HG02759 (cell line): ENCODE results near the gene NPIPB8.
"Not testable (repeated sequence)": the region's sequence is repeated elsewhere in the genome, so short reads cannot be mapped to it uniquely, and the experiment has no call there.

Source experiments
- ATAC-seq: cut with Tn5 transposase; IDR thresholded peaks from one replicate; pipeline ENCODE4 v1.9.1; 2021; ENCODE audit warnings: mild to moderate bottlenecking, moderate library complexity; ENCODE audit not compliant: unreplicated experiment

NPIPB8 gene

DNA sequence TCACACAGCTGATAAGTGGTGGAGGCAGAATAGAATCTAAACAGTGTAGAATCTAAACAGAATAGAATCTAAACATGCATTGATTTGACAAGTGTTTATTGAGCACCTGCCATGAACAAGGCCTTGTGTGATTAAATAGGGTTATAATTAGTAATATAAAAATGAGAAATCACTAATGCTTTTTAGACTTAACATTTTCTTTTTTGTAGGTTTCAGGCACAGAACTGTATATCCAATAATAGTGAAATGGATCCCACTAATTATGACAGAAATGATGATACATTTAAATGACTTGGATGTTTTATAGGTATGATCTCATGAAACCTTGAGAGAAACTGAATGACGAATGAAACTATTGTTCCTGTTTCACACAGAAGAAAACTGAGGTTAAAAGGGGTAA, at the start of gene NPIPB8:
TSS of gene NPIPB8 (plus strand) at position 301 of the 400 bp plus-strand sequence. CDS start 296 bp downstream, outside the sequence.
- not testable (repeated sequence) for ATAC-seq

DNA sequence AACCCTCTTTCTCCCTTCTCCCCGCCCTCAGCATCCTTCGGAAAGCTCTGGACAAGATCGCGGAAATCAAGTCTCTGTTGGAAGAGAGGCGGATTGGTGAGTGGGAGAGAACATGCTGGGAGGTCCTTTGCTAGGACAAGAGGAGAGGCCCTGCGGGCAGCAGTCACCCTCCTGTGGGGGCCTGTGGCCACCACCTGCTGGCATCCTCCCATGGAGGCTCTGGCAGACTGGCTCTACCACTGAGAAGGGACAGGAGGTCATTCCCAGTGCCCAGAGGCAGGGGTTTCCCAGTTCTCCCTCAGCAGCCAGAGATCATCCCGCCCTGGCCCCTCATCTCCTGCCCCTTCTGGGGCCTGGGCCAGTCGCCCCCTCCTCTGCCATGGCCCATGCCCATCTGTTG, 48.8 kb upstream of the NPIPB8 start:
- no peak for ATAC-seq

DNA sequence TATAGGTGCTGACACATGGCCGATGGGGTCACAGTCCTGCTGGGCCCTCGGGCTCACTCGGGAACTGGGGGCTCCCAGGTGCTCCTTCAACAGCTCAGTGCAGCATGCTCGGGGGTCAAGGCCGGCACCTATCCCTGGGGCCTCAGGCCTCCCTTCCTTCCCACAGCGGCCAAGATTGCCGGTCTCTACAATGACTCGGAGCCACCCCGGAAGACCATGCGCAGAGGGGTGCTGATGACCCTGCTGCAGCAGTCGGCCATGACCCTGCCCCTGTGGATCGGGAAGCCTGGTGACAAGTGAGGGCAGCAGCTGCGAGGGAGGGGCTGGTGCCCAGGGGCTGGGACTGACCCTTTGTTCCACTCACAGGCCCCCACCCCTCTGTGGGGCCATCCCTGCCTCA, 47.9 kb upstream of the NPIPB8 start:
- no peak for ATAC-seq

DNA sequence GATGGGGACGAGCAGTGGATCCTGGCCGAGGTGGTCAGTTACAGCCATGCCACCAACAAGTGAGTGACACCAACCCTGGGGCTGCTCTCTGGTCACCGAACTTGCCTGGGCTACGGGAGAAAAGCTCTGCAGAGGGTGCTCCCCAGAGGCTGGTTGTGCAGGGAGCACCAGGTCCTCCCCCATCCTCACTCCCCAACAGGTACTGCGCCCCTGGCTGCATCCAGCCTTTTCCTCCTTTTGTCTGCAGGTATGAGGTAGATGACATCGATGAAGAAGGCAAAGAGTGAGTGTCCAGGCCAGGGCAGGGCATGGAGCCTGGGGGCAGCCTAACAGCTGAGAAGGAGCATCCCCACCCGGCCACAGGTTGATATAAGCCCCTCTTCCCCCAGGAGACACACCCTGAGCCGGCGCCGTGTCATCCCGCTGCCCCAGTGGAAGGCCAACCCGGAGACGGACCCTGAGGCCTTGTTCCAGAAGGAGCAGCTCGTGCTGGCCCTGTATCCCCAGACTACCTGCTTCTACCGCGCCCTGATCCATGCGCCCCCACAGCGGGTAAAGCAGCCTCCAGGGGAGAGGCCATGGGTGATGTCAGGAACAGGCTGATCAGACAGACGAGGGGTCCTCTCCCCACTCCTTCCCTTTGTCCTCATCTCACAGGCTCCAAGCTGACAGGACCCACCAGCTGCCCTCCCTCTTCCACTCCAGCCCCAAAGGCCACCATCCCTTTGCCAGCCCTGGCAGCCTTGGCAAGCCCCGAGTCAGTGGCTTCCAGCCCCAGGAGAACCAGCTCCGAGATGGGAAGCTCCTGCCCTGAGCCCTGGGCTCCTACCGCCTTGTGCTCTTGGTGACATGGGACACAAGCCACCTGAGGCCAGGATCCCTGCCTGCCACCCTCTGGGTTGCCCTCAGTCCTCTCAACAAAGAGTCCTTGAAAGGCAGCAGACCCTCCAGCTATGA, 47.2 kb upstream of the NPIPB8 start:
- ATAC-seq, result no peak

DNA sequence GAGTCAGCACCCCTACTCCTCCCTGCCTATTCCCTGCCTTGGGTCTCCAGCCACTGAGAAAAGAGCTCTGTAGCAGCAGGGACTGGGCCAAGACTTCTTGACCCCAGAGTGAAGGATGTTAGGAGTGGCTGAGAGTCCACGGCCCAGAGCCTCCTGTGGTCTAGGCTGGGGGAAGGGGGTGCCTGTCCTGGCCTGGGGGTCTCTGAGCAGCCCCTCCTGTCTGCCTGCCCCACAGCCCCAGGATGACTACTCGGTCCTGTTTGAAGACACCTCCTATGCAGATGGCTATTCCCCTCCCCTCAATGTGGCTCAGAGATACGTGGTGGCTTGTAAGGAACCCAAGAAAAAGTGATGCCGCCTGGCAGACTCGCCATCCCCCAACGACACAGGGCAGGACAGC, 46.5 kb upstream of the NPIPB8 start:
- no peak for ATAC-seq

DNA sequence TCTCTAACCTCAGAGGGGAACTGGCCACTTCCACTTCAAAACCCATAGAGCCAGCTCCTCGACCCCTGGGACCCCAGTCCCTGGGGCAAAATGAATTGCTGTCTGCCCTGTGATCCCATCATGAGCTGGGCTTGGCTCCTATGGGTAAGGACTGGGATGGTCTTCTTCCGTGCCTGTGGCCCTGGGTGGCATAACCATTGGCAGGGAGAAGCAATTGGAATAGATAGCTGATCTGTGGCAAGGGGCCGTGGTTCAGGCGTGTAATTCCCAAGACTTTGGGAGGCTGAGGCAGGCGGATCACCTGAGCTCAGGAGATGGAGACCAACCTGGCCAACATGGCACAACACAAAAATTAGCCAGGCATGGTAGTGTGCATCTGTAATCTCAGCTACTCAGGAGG, 45.4 kb upstream of the NPIPB8 start:
- ATAC-seq, result no peak

DNA sequence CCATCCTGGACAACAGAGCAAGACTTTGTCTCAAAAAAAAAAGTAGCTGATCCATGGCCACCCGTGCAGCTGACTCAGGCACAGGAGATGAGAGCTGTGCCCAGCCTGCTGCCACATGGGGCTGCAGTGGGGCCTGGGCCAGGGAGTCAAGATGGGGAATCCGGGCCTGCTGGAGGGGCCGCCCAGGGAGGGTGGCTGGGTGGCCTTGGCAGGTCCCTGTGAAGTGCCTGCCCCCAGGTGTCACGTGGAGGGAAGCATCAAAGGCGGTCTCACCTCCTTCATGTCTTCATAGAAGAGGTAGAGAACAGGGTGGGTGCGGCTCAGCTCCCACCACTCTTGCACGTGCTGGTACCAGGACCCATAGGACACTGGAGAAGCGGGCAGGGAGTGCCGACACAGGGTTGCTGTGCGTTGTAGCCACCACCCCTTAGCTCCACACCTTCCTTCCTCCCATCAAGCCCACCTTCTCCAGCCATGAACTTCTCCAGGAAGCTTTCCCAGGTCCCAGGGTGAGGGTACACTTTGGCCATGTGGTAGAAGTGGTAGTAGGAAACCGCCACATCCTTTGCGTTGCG, 44.8 kb upstream of the NPIPB8 start:
- ATAC-seq, result no peak

DNA sequence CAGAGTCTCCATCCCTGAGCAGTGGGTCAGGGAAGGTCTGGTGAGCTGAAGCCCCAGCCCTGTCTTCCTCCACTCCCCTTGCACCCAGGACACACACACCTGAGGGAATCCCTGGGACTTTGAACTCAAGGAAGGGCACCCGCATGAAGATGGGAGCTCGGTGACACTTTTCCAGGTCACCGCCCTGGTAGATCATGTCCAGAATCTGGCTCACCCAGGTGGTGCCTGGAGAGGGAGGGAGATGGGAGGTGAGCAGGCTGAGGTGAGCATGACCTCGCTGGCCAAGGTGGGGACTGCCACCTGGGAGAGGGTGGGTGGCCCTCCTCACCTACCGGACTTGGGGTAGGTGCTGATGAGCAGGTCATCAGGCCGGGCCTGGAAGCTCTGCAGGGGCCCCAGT, 42.4 kb upstream of the NPIPB8 start:
- ATAC-seq, result not testable (repeated sequence)

DNA sequence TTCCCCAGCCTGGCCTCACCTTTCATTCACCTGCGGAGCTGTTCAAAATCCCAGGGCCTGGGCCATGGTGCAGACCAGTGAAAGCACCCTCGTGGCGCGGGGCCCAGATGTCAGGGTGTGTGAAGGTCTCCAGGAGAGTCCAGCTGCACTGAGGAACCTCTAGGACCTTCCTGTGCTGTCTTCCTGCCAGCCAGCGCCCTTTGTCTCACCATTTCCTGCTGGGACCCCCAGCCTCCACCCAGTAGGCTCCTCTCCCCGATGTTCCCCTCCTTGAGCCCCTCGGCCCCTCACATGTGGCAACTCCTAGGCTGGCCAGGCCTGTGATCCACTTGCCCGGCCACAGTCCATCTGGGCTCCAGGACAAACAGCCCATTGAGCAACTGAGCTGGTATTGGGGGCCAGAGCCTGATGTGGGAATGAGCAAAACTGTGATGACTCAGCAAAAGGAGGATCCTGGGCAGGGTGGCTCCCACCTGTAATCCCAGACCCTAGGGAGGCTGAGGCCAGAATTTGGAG, 41.7 kb upstream of the NPIPB8 start:
- ATAC-seq, result no peak

DNA sequence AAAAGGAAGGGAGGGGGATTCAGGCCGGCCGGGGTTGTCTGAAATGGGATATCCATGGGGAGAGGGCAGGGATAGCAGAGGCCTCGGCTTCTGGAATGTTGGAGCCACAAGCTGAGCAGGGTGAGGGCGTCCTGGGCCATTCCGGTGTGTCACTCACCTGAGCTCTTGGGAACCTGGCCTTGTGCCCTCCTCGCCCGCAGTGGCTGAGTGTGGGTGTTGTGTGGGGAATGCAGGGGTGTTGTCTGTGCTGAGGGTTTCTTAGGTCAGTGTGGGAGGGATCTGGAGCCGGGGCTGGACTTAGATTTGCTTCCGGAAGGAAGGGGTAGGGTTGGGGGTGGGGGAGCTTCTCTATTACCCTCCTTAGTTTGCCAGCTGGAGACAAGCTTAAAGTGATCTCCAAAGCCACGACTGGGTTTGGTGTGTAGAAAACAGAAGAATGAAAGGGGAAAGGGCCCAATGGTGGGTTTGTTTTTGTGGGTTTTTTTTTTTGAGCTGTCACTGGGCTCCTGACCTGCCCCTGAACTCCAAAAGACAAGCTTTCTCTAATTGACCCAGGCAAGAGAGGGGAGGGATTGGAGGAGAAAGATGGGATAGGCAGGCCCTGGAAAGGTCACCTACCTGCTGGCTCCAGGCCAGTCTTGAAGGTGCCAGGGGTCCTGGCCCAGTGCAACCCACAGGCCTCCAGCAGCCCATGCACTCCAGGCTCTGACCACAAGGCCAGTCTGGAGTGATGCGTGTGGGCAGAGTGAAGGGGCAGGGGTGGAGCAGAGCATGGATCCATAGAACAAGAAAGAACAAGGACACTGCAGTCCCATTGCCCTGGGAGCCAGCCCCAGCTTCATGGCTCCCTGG, 40.8 kb upstream of the NPIPB8 start, which contains the start of gene SULT1A2:
TSS of gene SULT1A2 (minus strand) at position 211 of the 852 bp plus-strand sequence. CDS start 1,120 bp downstream, outside the sequence.
- no peak for ATAC-seq

DNA sequence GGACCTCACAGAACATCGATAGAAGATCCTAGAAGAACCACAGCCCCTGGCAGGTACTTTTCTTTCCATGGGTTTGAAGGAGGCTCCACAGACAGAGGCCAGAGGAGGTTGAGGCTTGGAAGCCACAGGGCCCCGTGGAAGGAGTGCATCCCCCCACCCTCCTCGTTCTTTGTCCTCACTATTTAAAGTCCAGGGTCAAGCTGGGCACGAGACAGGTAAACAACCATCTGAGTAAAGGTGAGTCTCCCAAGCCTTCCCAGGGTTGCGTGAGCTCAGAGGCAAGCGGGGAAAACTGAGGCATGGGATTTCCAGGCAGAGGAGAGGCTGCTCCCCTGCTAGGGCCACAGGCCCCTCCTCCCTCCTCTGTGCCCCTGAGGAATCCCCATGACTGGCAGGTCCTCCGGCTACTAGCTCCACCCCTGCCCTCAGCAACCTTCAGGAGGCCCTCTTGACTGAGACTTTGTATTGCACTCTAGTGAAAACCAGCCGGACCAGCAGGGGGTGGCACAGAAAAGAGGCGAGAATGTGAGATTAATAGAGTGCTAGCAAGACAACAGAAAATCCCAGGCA, 40.1 kb upstream of the NPIPB8 start:
- no peak for ATAC-seq

DNA sequence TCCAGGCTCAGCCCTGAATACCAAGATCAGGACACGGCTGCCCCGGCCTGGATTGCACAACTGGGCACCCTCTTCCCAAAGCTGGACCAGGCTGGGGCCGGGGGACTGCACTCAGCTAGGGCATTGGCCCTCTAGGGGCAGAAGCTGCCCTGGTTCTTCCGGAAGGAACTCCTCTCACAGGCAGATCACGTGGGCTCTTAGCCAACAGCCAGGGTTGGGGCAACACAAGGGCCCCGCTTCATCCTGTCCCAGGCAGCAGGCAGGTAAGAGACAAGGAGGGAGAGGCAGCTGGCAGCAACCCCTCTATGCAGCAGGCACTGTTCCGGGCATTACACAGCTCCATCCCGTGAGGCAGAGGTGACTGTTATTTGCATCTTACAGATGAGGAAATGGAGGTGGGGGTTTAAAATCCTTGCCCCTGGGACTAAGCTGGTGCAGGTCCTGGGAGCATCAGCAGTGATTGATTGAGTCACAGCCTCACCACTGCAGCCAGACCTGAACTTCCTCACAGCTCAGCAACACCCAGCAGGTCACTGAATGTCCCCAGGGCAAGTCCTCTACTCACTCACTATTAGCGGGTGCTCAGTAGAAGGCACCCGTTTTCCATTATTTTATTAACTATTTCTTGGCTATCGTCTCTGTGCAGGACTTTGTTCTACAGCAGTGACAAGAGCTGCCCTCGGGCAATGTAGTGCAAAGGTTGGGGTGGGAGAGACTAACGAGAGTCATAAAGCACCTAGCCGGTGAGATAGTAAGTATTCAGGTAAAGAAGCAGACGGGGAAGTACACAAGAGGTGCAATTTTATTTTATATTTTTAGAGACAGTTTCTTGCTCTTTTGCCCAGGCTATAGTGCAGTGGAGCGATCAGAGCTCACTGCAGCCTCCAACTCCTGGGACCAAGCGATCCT, 38.2 kb upstream of the NPIPB8 start:
- ATAC-seq, result peak; percentile 57

DNA sequence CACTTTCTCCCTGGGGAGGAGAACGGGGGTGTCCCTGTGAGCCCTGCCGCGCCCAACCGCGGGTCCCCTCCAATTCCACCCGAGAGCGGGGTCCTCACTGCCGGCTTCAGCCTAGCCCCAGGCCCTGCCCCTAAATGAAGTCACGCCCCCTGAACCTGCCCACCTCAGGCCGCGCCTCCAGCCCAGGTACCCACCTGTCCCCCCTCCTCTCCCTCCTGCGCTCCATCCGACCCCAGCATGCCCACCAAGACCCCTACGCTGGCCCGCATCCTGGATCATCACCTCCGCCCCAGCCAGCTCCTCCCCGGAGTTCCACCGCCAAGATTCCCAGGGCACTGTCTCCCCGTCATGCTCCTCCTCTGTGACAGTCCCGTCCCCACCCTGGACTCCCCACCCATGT, 36.9 kb upstream of the NPIPB8 start:
- not testable (repeated sequence) for ATAC-seq

DNA sequence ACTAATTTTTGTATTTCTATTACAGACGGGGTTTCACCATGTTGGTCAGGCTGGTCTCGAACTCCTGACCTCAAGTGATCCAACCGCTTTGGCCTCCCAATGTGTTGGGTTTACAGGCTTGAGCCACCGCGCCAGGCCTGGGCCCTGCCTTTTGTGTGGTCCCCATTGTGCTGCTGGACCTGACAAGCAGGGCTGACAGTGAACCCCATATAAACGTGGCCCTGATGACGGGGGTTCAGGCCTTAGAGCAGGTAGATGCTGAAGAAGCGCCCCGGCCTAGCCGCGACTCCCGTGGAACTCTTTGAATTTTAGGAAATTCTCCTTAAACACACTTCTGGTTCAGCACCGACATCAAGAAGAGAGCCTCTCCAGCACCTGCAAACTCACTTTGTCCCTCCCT, 36.3 kb upstream of the NPIPB8 start:
- not testable (repeated sequence) for ATAC-seq

DNA sequence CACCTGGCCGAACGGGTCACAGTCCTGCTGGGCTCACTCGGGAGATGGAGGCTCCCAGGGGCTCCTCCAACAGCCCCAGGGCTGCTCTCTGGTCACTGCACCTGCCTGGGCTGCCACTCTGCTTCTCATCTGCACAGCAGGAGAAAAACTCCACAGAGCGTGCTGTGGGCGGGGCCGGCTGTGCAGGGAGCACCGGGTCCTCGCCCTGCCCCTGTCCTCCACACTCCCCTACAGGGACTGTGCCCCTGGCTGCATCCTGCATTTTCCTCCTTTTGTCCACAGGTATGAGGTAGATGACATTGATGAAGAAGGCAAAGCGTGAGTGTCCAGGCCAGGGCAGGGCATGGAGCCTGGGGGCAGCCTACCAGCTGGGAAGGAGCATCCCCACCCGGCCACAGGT, 35.8 kb upstream of the NPIPB8 start:
- ATAC-seq, result not testable (repeated sequence)

DNA sequence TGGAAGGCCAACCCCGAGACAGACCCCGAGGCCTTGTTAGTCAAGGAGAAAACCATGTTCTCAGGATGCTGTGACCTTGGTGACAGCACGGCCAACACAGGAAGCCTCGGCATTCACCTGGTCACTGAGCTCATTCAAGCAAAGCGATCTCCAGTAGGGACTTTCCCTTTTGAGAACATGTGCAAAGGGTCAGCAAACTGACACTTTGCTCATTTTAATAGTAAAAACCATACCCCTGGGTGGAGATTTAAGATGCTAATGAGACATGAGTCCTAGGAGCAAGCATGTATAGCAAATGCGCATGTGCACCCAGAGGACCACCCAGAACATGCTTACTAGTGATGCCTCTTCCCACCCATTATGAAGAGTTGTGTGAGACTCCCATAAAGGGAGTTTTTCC, 35.3 kb upstream of the NPIPB8 start:
- ATAC-seq, result no peak

DNA sequence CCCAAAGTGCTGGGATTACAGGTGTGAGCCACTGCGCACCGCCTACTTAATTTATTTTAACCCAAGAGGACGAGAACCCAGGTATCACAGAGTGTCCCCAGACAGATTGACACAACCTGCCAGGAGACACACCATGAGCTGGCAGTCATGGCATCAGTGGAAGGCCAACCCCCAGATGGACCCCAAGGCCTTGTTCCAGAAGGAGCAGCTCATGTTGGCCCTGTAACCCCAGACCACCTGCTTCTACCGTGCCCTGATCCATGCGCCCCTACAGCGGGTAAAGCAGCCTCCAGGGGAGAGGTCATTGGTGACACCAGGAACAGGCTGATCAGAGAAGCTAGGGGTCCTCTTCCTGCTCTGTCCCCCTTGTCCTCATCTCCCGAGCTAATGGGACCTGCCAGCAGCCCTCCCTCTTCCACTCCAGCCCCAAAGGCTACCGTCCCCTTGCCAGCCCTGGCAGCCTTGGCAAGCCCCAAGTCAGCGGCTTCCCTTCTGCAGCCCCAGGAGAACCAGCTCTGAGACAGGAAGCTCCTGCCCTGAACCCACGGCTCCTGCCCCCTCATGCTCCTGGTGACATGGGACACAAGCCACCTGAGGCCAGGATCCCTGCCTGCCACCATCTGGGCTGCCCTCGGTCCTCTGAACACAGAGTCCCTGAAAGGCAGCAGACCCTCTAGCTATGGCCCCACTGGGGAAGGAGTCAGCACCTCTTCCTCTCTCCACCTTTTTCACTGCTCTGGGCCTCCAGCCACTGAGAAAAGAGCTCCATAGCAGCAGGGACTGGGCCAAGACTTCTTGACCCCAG, 34.3 kb upstream of the NPIPB8 start:
- no peak for ATAC-seq

DNA sequence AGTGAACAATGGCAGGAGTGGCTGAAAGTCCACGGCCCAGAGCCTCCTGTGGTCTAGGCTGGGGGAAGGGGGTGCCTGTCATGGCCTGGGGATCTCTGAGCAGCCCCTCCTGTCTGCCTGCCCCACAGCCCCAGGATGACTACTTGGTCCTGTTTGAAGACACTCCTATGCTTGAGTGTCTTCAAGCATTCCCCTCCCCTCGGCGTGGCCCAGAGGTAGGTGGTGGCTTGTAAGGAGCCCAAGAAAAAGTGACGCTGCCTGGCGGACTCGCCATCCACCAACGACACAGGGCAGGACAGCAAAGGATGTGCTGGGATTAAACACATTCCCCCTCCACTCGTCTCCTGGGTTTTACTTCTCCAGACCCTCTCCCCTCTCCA, 33.7 kb upstream of the NPIPB8 start:
- no peak for ATAC-seq
